HG03175 (cell line): ENCODE data around the gene VEGFA.

ENCODE experiments used
- ATAC-seq: cut with Tn5 transposase; IDR thresholded peaks from one replicate; pipeline ENCODE4 v1.9.1; 2021; ENCODE audit warnings: mild to moderate bottlenecking, moderate library complexity; ENCODE audit not compliant: unreplicated experiment

VEGFA gene

DNA sequence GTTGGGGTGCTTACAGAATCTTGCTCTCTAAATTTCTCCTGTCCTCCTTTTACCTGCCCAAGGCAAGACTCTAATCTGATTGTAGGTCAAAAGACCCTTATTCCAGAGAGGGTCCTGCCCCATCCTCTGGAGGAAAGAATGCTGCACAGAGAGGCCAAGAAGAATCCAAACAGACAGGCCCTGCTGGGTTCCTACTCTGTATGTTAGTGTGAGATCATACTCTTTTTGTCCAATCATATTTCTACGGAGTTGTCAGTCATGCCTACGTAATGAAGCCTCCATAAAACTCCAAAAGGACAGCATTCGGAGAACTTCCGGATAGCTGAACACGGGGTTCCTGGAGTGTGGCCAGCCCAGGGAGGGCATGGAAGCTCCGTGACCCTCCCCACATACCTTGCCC lies 50.5 kb downstream of the VEGFA start:
- no peak for ATAC-seq

DNA sequence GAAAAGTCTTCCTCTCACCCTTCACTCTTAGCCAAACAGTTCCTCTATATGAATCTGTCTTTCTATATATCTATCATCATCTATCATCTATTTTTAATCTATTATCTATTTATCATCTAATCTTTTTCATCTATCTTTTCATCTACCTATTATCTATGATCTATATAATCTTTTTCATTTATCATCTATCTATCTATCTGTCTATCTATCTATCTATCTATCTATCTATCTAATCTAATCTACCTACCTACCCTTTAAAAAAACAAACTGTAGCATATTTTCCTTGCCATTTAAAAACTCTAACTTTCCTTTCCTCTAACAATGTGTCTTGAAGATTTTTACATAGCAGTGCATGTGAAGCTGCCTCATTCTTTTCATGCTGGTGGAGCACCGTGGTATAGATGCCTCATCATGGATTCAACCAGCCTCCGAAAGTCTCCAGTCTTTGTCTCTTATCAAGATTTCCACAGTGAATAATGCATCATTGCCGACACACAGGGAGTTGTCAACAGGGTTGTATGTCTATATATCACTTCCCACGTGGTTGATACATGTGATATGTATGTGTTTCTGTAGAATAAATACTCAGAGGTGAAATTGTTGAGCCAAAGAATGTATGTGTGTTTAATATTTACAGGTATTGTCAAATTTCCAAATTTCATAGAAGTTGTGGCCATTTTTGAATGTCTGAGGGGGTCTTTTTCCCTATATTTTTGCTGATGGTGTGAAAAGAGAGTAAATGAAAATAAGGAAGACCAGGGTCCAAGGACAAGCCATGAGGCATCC lies 51.3 kb downstream of the VEGFA start:
- ATAC-seq, result no peak

DNA sequence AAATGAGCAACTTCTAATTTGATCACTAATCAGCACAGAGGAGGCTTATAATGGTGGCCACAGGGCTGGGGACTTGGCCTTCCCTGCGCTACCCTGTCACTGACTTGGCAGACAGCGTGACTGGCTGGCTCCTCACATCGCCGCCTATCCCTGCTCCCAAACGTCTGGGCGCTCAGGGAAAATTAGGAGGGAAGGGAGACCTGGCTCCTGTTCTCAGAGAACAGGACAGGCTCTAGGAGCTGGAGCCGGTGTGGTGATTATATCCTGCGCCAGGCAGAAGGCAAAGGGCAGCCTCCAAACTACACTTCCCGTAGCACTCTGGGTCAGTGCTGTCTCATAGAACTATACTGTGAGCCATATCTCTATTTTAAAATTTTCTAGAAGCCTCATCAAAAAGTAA lies 53.4 kb downstream of the VEGFA start:
- ATAC-seq, result no peak

DNA sequence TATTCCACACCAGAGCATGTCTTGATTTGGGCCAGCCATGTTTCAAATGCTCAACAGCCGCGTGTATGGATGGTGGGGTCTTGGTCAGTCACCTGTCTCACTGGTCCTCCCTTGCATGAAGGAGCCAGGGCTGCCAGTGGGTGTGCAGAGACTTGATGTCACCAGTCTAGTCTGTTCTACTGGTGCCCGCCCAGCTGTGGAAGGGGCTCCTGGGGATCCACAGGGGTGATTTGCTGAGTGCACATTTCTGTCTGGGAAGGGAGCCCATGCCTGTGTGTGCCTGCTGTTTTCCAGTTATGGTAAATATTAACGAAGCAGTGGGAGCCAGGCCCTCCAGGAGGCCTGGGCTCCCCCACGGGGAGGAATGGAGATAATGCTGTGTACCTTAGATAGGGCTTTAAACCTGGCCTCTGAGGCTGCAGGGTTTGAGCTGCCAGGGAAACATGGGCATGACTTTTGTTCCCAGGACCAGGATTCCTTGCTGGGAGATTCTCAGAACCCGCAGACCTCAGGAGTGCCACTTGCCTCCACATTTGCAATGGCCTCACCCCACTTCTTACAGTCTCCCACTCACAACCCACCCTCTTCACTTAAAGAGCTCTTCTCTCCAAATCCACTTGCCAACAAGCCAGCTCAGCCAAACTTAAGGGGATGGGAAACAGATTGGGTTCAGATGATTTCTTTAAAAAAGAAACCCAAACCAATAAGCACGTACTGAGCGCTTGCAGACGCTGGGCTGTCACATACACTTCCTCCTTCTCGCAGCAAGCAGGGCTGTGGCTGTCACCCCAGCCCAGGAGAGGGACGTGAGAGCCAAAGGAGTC lies 54.1 kb downstream of the VEGFA start:
- no peak for ATAC-seq

DNA sequence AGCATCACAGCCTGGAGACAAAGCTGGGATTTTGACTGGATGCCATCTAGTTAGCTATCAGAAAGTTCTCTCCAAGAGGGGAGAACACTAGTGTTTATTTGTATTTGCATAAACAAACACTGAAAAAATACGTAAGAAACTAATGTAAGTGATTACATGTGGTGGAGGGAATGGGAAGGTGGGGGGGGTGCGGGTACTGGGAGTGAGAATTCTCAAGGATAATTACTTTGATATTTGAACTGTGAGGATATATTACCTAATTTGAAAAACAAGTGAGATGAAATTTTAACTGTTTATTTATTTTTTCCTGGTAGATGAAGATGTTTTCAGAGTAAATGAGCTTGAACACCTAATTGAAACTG lies 54.7 kb downstream of the VEGFA start:
- ATAC-seq, result no peak

DNA sequence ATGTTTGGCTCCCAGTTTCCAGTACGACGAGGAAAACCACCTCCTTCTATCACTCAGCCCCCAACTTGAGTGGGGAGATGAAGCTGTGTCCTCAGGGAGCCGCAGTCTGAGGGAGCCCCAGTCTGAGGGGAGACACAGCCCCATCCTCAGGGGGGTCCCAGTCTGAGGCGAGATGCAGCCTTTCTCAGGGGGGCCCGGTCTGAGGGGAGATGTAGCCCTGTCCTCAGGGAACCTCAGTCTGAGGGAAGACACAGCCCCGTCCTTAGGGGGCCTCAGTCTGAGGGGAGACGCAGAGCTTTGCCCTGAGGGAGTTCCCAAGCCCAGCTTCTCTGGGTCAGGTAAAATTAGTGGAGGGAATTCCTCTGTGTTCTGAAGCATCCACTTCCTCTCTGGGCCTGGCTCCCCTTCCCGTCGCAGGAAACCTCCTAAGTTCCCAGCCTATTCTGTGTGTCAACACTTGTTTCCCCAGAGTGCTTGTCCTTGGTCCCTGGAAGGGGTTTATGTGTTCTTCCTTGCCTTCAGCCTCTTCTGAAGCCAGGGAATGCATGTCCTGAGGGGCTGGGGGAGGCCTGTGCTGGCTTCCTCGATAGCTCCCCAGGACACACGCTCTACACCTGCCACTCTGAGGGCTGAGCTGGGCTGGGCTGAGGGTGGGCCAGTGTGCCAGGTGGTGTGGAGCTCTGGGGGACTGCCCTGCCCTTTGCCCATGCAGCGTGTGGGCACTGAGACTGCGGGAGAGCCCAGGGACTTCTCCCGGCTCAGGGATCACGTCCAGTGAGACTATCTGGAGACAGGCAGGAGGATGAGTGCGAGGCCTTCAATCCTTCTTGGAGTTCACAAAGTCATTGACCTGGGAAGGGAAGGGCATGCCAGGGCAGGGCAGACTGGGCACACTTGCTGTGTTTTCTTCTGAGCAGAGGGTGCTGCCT lies 55.4 kb downstream of the VEGFA start:
- no peak for ATAC-seq

DNA sequence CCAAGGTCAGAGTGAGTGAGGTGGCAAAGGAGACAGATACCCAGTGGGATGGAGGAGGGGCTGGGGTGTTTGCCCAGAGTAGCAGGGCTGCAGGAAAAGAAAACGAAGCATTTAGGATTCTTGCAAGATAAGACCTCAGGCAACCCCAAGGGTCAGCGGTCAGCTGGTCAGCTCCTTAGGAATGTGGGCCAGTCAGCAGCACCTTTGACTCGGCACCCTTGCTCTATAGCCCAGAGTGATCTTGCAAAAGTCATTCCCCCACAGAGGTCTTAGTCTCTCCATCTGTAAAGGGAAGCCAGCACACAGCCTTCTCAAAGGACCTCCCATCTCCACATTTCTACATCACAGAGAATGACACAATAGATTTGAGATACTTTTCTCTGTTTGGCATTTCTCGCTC lies 56.7 kb downstream of the VEGFA start:
- no peak for ATAC-seq

DNA sequence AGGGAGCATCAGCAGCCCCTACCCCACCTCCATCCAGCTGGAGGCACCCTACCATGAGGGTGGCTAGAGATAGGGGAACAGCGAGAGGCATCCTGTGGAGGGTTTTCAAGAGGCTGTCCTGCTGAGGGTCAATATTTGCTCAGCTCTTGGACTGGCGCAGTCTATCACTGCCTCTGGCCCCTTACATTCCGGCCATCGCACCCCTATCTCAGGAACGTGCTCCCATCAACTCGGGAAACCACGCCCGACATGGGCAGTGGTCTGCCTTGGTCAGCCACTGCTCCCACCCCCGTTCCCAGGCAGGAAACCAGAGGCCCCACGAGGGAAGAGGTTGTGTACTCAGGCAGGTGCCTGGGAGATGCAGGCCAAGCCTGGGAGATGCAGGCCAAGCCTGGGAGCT lies 57.9 kb downstream of the VEGFA start:
- ATAC-seq, result no peak

DNA sequence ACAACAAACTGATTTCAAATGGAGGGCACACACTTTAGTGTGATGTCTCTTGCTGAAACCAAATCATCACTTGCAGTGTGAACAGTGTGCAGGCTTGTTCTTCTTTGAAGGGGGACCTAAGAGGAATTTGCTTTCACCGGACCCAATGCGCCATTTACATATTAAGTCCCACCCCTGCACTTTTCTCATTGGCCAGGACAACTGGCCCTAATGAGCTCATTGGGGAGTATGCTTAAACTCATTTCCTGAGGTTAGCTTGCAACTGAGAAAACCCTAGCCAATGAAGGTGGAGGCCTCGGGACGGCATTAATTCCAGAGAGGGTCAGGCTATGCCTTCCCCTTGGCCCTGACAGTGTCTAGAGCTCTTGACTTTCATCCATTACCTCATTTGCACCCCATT lies 58.7 kb downstream of the VEGFA start:
- no peak for ATAC-seq

DNA sequence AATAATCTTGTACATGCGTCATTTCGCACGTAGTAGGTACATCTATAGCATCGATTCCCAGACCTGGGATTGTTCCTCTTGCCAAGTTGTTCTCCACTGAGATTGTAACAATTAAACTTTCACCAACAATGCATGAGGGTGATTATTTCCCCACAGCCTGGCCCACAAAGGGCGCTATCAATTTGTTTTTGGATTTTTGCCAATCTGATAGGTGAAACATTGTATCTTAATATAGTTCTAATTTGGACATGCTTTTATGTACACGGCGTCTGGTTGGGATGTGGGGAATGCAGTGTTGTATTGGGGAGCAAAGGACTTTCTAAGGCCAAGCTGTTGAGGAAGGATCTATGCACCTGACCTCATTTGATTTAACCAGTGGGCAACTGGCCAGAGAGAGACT lies 59.5 kb downstream of the VEGFA start:
- no peak for ATAC-seq

DNA sequence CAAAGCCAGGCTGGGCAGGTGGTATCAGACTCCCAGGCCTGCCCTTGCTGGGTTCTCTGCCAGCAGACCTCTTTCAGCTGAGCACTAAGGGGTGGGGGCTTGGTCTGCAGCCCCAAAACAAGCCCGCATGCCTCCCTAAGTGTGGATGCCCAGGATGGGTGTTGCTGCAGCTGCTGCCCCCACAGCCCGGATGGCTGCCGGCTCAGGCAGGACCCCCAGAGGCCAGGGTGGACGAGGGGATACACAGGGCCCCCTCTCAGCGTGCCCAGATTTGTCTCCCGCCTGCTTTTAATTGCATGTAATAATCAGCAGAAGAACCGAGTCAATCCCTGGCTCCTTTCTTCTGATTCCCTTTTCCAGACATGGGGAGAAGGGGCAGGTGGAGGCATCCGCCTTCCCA lies 60.8 kb downstream of the VEGFA start:
- ATAC-seq, result no peak

DNA sequence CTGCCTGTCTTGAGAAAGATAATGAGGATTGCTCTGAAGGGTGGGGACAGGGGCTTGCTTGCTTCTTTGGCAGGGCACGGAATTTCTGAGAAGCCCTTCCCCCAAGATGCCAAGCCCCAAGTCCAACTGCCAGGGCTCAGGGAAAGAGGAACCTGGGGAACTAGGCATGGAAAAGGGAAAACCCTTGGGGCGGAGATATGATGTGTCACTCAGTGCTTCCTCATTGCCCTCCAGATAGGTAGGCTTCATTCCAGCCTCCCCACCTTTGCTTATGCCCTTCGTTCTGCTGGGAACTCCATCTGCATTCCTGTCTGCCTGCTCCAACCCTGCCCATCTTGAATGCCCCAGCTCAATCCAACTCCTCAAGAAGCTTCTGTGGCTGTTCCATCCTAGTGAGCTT lies 61.2 kb downstream of the VEGFA start:
- ATAC-seq, result no peak

DNA sequence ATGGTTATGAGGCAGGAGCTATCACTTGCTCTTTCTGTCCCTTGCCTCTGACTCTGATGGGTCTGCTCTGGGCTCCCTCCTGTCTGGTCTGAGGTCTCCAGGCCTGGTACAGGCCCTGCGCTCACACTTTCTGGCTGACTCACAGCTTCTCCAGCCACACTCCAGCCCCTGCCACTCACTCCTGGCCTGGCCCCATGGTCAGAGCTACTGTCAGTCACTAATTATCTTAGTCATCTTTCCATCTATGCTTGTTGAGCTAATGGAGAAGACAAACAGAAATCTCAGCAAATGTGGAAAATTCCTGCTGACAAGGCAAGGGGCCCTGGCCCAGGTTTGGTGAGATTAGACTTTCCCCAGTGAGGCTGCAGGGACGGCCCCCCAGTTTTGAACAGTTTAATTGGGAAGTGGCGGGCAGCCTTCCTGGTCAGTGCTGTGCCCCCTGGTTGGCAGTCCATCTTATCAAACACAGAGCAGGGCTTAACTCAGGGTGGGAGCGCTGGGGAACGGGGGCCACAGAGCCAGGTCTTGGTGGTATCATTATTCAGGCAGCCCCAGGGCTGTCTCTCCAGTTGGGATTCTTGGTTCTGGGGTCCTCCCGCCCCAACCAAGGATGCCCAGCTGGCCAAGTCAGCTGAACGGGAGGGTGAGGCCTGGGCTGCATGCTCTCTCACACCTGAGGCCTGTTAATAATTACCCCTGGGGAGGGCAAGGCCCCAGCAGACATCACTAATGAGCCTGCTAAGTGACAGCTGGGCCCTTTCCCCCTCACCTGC lies 63.4 kb downstream of the VEGFA start:
- ATAC-seq, result no peak

DNA sequence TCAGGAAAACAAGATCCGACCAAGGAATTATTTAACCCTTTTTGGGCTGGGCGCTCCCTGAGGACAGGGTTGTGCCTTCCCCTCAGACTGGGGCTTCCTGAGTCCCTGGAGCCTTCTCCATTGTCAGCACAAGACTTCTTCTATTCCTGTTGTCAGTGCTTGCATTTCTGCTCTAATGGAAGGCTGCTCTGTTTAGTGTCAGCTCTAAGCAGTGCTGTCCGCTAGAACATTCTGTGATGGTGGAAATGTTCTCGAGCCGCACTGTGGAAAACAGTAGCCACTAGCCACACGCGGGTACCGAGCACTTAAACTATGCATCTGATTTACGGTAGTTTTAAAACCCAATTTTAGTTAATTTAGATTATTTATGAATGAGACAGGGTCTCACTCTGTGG lies 64.0 kb downstream of the VEGFA start:
- no peak for ATAC-seq

DNA sequence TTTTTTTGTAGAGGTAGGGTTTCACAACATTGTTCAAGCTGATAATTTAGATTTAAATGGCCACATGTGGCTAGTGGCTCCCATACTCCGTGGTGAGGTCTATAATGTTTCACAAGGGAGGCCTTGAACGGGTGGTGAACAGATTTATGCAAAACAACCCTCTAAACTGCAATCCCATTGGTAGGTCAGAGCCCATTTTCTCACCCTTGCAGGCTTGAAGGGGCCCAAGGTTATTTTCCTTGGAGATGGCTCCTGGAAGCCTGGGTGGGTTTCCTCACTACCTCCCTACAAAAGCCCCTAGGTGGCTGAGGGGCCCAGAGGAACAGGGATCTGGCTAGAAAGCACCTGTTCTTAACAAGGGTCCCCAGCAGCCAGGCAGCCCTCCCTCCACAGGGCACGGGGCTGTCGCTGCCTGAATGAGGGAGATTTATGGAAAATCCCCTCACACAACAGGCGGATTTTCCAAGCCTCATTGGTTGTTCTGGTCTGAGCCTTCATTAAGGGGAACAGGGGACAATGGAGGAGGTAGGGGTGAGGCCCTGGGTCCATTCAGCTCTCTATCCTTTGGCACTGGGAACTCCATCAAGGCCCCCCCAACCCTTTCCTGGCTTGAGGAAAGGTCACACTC lies 64.6 kb downstream of the VEGFA start:
- ATAC-seq, result no peak

DNA sequence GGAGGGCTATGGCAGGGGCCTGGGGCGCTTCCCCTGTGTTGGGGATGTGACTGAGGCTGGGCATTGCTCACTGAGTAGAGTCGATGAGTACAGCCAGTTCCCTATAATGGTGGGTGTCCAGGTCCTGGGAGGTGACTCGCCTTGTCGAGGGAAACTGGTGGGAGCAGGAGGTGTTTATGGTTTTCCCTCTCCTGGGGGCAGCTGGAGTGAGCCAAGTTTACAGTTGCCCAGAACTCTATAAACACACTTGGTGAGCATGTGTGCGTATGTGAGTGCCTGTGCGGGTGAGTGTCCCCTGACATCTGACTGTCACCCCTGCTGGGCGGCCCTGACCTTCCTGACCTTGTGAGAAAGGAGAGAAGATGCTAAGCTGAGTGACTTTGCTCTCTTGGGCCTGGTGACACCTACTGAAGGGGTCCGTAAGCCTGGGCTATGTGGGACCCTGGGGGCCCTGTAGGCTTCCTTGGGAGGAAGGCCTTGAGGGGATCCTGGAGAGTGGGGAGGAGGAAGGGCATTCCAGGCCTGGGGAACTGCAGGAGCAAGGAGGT lies 65.9 kb downstream of the VEGFA start:
- no peak for ATAC-seq
